ENCODE data around the gene LIX1L. TPM values are rescaled to one million over a fixed set of nuclear protein-coding genes. Genes with fewer than 3 reads are reported as not detected.

The LIX1L gene
- total and polyA plus RNA-seq, 2 of the 13 experiments (the other 11 are each of a cell fraction or from before 2014, with no cell fraction given) = 8.1 to 24.9 TPM

GRCh38 chr1:145918992-145919939 is 38.6 kb downstream of the LIX1L start (continued):
- TF ChIP-seq, protein P1, sequence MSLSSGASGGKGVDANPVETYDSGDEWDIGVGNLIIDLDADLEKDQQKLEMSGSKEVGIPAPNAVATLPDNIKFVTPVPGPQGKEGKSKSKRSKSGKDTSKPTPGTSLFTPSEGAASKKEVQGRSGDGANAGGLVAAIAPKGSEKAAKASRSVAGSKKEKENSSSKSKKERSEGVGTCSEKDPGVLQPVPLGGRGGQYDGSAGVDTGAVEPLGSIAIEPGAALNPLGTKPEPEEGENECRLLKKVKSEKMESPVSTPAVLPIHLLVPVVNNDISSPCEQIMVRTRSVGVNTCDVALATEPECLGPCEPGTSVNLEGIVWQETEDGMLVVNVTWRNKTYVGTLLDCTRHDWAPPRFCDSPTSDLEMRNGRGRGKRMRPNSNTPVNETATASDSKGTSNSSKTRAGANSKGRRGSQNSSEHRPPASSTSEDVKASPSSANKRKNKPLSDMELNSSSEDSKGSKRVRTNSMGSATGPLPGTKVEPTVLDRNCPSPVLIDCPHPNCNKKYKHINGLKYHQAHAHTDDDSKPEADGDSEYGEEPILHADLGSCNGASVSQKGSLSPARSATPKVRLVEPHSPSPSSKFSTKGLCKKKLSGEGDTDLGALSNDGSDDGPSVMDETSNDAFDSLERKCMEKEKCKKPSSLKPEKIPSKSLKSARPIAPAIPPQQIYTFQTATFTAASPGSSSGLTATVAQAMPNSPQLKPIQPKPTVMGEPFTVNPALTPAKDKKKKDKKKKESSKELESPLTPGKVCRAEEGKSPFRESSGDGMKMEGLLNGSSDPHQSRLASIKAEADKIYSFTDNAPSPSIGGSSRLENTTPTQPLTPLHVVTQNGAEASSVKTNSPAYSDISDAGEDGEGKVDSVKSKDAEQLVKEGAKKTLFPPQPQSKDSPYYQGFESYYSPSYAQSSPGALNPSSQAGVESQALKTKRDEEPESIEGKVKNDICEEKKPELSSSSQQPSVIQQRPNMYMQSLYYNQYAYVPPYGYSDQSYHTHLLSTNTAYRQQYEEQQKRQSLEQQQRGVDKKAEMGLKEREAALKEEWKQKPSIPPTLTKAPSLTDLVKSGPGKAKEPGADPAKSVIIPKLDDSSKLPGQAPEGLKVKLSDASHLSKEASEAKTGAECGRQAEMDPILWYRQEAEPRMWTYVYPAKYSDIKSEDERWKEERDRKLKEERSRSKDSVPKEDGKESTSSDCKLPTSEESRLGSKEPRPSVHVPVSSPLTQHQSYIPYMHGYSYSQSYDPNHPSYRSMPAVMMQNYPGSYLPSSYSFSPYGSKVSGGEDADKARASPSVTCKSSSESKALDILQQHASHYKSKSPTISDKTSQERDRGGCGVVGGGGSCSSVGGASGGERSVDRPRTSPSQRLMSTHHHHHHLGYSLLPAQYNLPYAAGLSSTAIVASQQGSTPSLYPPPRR (CRISPR knock-in tag; IDR thresholded peaks at IDR 0.05; ENCODE audit: borderline replicate concordance) = no peak
- TF ChIP-seq, protein P2, sequence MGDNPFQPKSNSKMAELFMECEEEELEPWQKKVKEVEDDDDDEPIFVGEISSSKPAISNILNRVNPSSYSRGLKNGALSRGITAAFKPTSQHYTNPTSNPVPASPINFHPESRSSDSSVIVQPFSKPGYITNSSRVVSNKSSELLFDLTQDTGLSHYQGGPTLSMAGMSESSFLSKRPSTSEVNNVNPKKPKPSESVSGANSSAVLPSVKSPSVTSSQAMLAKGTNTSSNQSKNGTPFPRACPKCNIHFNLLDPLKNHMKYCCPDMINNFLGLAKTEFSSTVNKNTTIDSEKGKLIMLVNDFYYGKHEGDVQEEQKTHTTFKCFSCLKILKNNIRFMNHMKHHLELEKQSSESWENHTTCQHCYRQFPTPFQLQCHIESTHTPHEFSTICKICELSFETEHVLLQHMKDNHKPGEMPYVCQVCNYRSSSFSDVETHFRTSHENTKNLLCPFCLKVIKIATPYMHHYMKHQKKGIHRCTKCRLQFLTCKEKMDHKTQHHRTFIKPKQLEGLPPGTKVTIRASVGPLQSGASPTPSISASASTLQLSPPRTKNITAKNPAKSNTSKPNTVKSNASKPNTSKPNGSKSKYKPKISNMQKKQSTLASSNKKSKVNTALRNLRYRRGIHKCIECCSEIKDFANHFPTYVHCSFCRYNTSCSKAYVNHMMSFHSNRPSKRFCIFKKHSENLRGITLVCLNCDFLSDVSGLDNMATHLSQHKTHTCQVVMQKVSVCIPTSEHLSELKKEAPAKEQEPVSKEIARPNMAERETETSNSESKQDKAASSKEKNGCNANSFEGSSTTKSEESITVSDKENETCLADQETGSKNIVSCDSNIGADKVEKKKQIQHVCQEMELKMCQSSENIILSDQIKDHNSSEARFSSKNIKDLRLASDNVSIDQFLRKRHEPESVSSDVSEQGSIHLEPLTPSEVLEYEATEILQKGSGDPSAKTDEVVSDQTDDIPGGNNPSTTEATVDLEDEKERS (CRISPR knock-in tag; IDR thresholded peaks at IDR 0.05) = 0 out of 2 replicates have a peak, but pooled peaks have one; percentile 36
- peak; percentile 38; the same call in 1 of the 2 replicates for TF ChIP-seq HIVEP1 (CRISPR knock-in tag; IDR thresholded peaks at IDR 0.05)
- peak; percentile 47 for TF ChIP-seq SRSF1 (optimal IDR thresholded peaks at IDR 0.05; ENCODE audit: low read depth, low read length)
- TF ChIP-seq, protein P3, sequence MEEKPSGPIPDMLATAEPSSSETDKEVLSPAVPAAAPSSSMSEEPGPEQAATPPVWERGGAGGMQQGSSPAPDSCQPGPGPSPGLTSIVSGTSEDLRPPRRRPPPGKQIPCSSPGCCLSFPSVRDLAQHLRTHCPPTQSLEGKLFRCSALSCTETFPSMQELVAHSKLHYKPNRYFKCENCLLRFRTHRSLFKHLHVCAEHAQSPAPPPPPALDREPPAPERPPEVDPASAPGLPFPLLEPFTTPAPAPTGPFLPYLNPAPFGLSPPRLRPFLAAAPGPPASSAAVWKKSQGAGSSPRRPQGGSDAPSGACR (CRISPR knock-in tag; IDR thresholded peaks at IDR 0.05) = no peak
- no peak for TF ChIP-seq MED13 (CRISPR knock-in tag; IDR thresholded peaks at IDR 0.05)
- TF ChIP-seq, protein P4, sequence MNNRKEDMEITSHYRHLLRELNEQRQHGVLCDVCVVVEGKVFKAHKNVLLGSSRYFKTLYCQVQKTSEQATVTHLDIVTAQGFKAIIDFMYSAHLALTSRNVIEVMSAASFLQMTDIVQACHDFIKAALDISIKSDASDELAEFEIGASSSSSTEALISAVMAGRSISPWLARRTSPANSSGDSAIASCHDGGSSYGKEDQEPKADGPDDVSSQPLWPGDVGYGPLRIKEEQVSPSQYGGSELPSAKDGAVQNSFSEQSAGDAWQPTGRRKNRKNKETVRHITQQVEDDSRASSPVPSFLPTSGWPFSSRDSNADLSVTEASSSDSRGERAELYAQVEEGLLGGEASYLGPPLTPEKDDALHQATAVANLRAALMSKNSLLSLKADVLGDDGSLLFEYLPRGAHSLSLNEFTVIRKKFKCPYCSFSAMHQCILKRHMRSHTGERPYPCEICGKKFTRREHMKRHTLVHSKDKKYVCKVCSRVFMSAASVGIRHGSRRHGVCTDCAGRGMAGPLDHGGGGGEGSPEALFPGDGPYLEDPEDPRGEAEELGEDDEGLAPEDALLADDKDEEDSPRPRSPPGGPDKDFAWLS (CRISPR knock-in tag; IDR thresholded peaks at IDR 0.05; ENCODE audit: borderline replicate concordance) = no peak
- no peak for TF ChIP-seq ZBTB4 (CRISPR knock-in tag; IDR thresholded peaks at IDR 0.05; ENCODE audit: borderline replicate concordance)
- no peak for TF ChIP-seq SP4 (CRISPR knock-in tag; IDR thresholded peaks at IDR 0.05)
- peak; percentile 24; the same call in 1 of the 2 replicates for TF ChIP-seq KLF9 (CRISPR knock-in tag; IDR thresholded peaks at IDR 0.05; ENCODE audit: low read depth)
- no peak for TF ChIP-seq HHEX (CRISPR knock-in tag; IDR thresholded peaks at IDR 0.05)

All from HepG2 (cell line).